GM21515 (cell line): ENCODE measurements around the gene ENTHD1.
A peak's percentile ranks its signal among the peaks of the same experiment; 100 is the strongest.
"Not testable (repeated sequence)": the region's sequence is repeated elsewhere in the genome, so short reads cannot be mapped to it uniquely, and the experiment has no call there.

Experiments
- ATAC-seq: cut with Tn5 transposase; IDR thresholded peaks from one replicate; pipeline ENCODE4 v1.9.1; 2021; ENCODE audit not compliant: unreplicated experiment

The ENTHD1 gene

DNA sequence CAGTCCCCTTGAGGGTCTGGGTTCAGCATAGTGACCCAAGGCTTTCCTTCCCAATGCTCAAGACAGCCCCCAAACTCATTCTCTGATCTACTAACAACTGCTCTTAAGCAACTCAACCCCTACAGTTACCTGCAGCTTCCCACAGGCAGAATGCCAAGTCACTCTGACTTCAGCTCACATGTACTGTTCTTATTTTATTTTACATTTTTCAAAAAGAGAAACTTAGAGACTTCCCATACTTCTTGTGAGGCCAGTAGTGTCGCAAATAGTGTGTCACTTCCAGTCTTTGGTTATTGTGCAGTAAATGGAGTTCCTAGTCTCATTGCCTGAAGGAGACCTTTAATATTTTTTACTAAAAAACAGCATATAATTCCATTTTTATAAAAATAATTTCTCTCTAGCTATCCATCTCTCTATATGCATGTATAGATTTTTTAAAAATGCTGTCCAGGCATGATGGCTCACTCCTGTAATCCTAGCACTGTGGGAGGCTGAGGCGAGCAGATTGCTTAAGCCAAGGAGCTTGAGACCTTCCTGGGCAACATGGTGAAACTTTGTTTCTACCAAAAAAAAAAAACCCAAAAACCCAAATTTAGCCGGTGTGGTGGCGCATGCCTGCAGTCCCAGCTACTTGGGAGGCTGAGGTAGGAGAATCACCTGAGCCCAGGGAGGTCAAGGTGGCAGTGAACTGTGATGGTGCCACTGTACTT is 41.8 kb downstream of the ENTHD1 start:
- ATAC-seq: no peak

DNA sequence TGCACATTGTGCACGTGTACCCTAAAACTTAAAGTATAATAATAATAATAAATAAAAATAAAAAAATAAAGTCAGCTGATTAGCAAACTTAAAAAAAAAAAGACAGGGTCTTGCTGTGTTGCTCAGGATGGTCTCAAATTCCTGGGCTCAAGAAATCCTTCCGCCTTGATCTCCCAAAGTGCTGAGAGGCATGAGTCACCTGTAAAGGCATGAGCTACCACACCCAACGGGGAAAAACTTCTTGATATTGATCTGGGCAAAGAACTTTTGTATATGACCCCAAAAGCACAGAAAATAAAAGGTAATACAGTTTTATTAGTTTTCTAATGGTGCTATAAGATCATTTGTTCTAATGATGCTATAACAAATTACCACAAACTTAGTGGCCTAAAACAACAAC is 46.1 kb downstream of the ENTHD1 start:
- no peak for ATAC-seq

- not testable (repeated sequence) for ATAC-seq
Measured at GRCh38 chr22:39846539-39846938, 47.0 kb downstream of the ENTHD1 start.

DNA sequence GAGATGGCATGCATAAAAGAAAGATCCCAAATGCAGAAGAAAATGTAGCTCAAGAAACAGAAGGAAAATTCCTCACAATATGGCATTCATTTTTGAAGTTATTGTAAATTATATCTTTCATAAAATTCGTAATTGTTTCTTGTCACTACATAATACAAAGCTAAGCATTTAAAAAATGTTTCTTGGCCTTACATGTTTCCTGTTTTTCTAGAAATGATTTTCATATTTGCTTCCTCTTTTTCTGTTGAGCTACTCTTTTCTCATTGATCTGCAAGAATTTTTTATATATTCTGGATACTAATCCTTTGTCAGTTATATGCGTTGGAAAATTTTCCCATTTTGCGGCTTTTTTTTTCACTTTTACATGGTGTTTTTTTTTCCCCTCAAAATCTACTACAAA is 48.0 kb downstream of the ENTHD1 start:
- no peak for ATAC-seq

- ATAC-seq: no peak
Measured at GRCh38 chr22:39839917-39840510, 53.5 kb downstream of the ENTHD1 start.

DNA sequence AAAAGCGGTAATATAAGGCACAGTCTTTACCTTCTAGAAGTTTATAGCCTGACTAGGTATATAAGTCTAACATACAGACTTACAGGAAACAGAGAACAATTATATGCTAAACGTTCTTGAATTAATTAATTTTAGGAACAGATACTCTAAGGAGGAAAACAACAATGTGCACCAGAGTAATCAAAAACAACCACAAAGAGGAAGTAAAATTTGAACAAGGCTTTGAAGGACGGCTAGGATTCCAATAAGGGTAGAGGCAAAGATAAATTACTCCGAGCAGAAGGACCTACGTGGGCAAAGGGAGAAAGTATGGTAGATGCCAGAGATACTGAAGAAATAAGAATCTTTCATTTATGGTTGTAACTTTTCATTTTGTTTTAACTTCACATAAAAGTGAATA is 54.4 kb downstream of the ENTHD1 start:
- no peak for ATAC-seq

DNA sequence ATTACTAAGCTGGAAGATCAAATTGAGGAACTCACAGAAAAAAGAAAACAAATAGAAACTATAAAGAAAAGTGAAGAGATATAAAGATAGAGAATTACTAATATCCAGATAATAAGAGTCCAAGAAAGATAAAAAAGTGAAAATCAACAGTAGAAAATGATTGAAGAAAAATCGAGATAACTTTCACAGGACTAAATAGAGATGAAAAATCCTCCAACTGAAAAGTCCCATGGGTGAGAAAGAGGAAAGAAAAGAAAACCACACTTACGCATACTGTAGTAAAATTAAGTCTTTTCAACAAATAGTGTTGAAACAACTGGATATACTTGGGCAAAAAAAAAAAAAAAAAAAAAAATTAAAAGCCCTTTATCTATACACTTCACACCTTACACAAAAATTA is 60.0 kb downstream of the ENTHD1 start:
- ATAC-seq: no peak

GRCh38 chr22:39833093-39833492 is 60.5 kb downstream of the ENTHD1 start:
- no peak for ATAC-seq

- ATAC-seq: no peak
Measured at GRCh38 chr22:39832627-39833074, 60.9 kb downstream of the ENTHD1 start.

GRCh38 chr22:39825661-39826102 is 67.9 kb downstream of the ENTHD1 start:
- ATAC-seq: peak; percentile 78

- ATAC-seq: no peak
Measured at GRCh38 chr22:39821008-39821407, 72.6 kb downstream of the ENTHD1 start.

- ATAC-seq: no peak
Measured at GRCh38 chr22:39820256-39820655, 73.3 kb downstream of the ENTHD1 start.

GRCh38 chr22:39819429-39819828 is 74.1 kb downstream of the ENTHD1 start:
- ATAC-seq: no peak

- no peak for ATAC-seq
Measured at GRCh38 chr22:39818094-39818493, 75.5 kb downstream of the ENTHD1 start.

DNA sequence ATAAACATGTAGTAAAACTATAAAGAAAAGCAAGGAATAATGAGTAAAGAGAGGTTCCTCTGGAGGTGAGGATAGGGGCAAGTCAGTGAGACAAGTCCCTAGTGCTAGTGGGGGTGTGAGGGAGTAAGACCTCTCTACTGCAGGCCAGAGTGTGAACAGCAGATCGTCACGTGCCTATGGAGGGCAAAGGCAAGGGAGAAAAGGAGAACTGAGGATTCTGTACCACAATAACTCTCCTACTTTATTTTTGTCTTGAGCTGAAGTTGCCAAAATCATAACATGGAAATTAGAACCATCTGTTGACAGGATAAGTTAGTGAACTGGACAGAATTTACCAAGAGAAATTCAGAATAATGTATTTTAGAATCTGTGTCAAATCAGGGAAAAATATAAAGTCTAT is 77.6 kb downstream of the ENTHD1 start:
- ATAC-seq: no peak

GRCh38 chr22:39814899-39815298 is 78.7 kb downstream of the ENTHD1 start:
- ATAC-seq: no peak

DNA sequence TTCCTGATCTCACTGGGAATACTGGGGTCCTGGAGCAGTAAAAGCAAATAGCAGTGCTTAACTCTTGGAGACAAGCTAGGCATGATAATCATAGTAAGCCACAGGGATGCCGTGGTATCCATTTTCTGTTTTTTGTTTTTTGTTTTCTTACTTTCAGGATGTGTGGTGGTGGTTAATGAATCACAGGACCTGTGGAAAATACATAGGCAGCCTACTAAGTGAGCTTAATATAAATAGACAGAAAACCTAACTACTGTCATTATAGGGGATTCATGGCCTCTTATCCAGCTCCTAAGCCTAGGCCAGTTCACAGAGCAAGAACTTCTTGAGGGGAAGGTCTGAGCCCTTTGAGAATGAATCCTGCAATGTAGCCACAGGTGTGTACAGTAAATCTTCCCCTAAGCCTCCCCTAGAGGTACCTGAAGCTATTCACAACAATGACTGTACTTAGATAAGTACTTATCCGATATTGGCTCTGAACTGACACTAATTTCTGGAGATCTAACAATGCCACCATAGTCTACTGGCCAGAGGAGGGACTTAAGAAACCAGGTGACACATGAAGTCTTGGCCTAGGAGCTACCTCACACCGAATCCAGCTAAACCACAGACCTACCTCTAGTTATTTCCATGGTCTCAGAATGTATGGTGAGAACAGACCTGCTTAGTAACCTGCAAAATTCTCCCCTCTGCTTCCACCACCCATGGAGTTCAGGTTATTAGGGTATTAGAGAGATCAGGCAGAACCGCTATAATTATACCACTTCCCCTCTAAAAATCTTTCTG is 83.6 kb downstream of the ENTHD1 start:
- no peak for ATAC-seq

DNA sequence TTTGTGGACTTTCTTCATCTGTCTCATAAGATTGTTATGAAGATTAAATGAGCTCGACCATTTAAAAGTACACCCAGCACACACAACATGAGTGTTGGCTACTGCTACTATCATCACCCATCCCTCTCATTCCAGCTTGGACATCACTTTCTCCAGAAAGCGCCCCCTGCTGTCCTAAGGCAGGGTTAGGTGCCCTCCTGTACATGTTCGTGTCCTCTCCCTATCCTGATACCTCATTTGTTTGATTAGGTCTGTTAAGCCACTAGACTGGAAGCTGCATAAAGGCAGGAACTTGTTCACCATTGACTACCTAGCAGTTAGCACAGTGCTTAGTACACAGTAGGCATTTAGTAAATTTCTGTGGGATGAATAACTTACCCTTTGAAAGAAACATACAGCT is 85.5 kb downstream of the ENTHD1 start:
- no peak for ATAC-seq

- ATAC-seq: no peak
Measured at GRCh38 chr22:39806109-39806508, 87.5 kb downstream of the ENTHD1 start.

DNA sequence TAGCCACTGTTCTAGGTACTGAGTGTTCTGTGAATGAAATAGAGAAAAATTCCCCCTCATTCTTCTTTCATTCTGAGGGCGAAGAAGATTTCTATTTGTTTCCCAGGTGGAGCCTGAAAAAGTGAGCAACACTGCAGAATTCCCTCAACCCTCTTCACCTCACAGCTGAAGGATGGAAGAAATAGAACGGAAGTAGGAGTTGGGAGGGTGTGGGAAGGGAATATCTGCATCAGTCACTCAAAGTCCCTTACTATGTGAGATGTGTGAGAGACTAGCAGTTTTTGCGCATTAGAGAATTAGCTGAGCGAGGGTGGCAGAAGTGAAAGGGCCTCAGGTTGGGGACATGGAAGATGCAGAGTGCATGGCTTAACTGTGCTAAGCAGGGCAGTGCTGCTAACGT is 88.4 kb downstream of the ENTHD1 start:
- no peak for ATAC-seq

DNA sequence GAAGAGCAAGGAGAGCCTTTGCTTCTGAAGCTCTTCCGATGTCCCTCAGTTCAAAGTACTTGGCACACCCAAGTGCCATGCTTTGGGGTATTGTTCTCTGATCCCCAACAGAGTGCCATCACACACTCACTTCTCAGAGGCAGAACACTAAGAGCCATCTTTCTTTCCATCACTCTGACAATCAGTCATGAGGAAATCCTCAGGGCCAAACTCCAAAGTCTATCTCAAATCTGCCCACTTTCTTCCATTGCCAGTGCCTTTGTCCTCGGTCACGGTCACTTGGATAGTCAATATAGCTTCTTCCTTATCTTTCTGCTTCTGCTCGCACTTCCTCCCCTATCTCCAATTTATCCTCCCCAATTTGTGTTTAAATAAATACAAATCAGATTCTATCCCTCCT is 90.9 kb downstream of the ENTHD1 start:
- no peak for ATAC-seq
